HFF-Myc (cell line): ENCODE measurements around the gene RNASE13.

ENCODE experiments used
- DNase-seq: peaks from one replicate; pipeline ENCODE4 v3.0.0-alpha.2; 2011; ENCODE audit warnings: low read depth; ENCODE audit errors: extremely low read depth
- H3K4me3 ChIP-seq: replicated peaks from 2 replicates; pipeline ENCODE4 v1.5.1; 2011; ENCODE audit warnings: low read depth, mild to moderate bottlenecking, control low read depth, low read length
- CTCF ChIP-seq: IDR thresholded peaks from 2 replicates; pipeline ENCODE4 v1.5.1; 2012; ENCODE audit warnings: mild to moderate bottlenecking, low read depth, low read length, control low read depth; ENCODE audit errors: missing control alignments

RNASE13 gene

DNA sequence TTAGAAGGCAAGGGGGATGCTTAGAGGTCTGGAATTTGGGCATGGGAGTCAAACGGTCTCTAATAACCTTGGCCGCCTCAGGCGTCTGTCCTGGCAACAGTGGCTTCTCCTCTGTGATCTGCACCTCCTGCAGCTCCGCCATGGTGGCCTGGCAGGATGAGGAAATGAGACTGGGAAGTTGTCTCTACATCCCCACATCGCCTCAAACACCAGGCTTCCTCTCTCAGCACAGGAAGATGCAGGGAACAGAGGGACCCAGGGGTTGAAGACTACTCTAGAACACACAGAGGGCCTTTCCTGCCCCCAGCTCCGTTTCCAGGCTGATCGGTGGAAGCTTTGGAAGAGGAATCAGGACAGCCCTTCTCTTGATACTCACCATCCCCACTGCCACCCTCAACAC, 11.4 kb downstream of the RNASE13 start:
- DNase-seq: no peak
- no peak overlapping the region for H3K4me3 ChIP-seq
- TF ChIP-seq CTCF: no peak

- DNase-seq: no peak
- TF ChIP-seq CTCF: no peak
- no peak overlapping the region for H3K4me3 ChIP-seq
Observed at GRCh38 chr14:21022686-21023085, 11.9 kb downstream of the RNASE13 start.

DNA sequence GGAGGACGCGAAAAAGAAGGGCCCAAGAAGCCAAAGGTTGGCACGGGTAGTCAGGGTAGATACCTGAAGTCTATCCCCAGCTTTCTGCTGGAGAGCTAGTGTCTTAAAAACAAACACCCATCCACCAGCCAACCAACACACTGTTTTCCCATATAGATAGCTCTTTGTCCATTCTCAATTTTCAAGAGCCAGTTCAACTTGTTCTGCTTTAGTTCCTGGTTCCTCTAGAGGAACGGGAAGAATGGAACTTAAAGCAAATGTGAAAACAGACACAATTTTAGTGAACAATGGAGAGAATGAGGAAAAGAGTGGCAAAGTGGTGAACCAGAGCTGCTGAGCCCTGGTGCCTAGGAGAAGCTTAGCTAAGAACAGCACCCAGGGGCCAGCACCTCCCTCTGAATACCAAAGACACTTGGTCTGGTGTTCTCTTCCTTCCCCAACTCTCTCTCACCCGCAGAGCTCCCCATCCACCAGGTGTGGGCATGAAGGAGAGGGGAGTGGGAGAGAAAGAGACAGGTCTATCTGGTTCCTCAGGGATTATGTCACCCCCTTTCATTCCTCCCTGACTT, 13.5 kb downstream of the RNASE13 start:
- no peak for DNase-seq
- H3K4me3 ChIP-seq: no peak overlapping the region
- no peak for TF ChIP-seq CTCF

DNA sequence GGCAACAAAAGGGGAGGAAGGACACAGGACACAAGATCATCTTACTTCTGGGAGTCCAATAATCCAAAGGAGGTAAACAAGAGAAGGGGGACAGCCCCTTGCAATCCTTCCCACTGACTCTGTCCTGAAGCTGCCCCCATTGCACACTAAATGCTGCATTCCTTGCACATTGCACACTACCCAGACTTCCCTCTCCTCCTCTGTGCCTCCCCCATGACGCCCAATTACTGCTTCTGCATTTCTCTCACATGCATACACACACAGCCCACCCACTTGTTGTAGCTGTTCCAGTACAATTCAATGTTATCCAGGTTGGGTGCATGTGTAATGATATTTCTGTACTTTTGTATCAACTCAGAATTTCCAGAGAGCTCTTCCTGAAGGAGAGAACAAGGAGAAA, 15.2 kb downstream of the RNASE13 start:
- no peak overlapping the region for H3K4me3 ChIP-seq
- DNase-seq: no peak
- no peak for TF ChIP-seq CTCF

DNA sequence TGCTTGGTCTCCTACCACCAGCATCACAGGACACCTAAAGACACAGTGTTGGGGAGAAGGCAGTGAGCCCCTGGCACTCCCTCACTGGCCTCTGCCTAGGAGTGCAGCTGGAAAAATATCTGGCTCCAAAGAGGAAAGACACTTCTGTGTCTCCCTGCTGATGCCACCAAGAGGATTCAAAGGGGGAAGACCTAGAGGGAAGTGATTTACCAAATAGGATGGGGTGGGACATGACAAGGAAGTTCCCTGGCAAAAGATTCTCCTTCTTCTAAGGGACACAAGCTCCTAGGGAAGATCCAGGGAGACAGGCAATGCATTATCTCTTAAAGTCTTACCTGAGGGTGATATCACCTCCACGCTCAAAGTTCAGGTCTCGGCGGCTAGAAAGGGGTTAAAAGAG, 15.8 kb downstream of the RNASE13 start:
- no peak for TF ChIP-seq CTCF
- no peak for DNase-seq
- H3K4me3 ChIP-seq: no peak overlapping the region

GRCh38 chr14:21018286-21018685, 16.3 kb downstream of the RNASE13 start:
- H3K4me3 ChIP-seq: no peak overlapping the region
- no peak for TF ChIP-seq CTCF
- DNase-seq: no peak
